Smooth muscle cell (in vitro differentiated cells): ENCODE measurements around the gene RHBG. TPM values are rescaled to one million over a fixed set of nuclear protein-coding genes. Genes with fewer than 3 reads are reported as not detected.

Source experiments
- DNase-seq: peaks from one replicate; lab custom pipeline; 2025; ENCODE audit not compliant: unreplicated experiment; lab: John Stamatoyannopoulos, UW
- H2AFZ ChIP-seq: fragments of 200-600 bp; sonication (generic); 2 replicates; pipeline ENCODE4 v1.6.0; 2016; ENCODE audit warnings: antibody characterized with exemption, low read depth, mild to moderate bottlenecking
- H3F3A ChIP-seq: fragments of 200-600 bp; sonication (generic); 2 replicates; pipeline ENCODE4 v1.6.0; 2017; ENCODE audit warnings: antibody characterized with exemption, low read depth
- H3K27ac ChIP-seq: fragments of 200-600 bp; sonication (generic); 2 replicates; pipeline ENCODE4 v1.5.1; 2016; ENCODE audit warnings: low read depth, mild to moderate bottlenecking
- H3K27me3 ChIP-seq: fragments of 200-600 bp; sonication (generic); 2 replicates; pipeline ENCODE4 v1.6.1; 2016; ENCODE audit warnings: low read depth, mild to moderate bottlenecking
- H3K36me3 ChIP-seq: fragments of 200-600 bp; sonication (generic); 2 replicates; pipeline ENCODE4 v1.5.1; 2016; ENCODE audit warnings: low read depth
- H3K4me1 ChIP-seq: fragments of 200-600 bp; sonication (generic); 2 replicates; pipeline ENCODE4 v1.5.1; 2016; ENCODE audit warnings: low read depth
- H3K4me2 ChIP-seq: fragments of 200-600 bp; sonication (generic); 2 replicates; pipeline ENCODE4 v1.6.0; 2016; ENCODE audit warnings: mild to moderate bottlenecking
- H3K4me3 ChIP-seq: fragments of 200-600 bp; sonication (generic); 2 replicates; pipeline ENCODE4 v1.5.1; 2016; ENCODE audit warnings: mild to moderate bottlenecking
- H3K79me2 ChIP-seq: fragments of 200-600 bp; sonication (generic); 2 replicates; pipeline ENCODE4 v1.6.0; 2016; ENCODE audit warnings: low read depth, mild to moderate bottlenecking
- H3K9ac ChIP-seq: fragments of 200-600 bp; sonication (generic); 2 replicates; pipeline ENCODE4 v1.6.0; 2016; ENCODE audit warnings: low read depth
- H3K9me3 ChIP-seq: fragments of 200-600 bp; sonication (generic); replicated peaks from 2 replicates; pipeline ENCODE4 v1.5.1; 2016; ENCODE audit warnings: low read depth
- H4K20me1 ChIP-seq: fragments of 200-600 bp; sonication (generic); 2 replicates; pipeline ENCODE4 v1.6.0; 2016; ENCODE audit warnings: low read depth
- WGBS: methylation state at CpG from one replicate; pipeline ENCODE4 v1.1.7; 2016; ENCODE audit warnings: low lambda C conversion rate; 5-methylcytosine and 5-hydroxymethylcytosine counted together
- polyA plus RNA-seq: library from polyadenylated mRNA; unstranded; fragments of >200 nt; fragmentation: Nextera tagmentation; extraction: Ambion mirVana; gene quantifications from 2 replicates; pipeline ENCODE4 v1.2.1, GENCODE V29; 2016
- total RNA-seq: library from RNA; depleted of rRNA; stranded (reverse); fragments of >200 nt; gene quantifications from 2 replicates; pipeline ENCODE4 v1.2.3, GENCODE V29; 2014
- TF ChIP-seq, protein P1 (sequence below): fragments of 200-600 bp; sonication (generic); IDR thresholded peaks from 2 replicates; pipeline ENCODE4 v1.5.1; 2017; ENCODE audit warnings: borderline replicate concordance, mild to moderate bottlenecking, antibody characterized with exemption; ENCODE audit not compliant: insufficient read depth, poor library complexity, severe bottlenecking

The RHBG gene
- total and polyA plus RNA-seq, 2 experiments from 2014 or later = not detected

DNA sequence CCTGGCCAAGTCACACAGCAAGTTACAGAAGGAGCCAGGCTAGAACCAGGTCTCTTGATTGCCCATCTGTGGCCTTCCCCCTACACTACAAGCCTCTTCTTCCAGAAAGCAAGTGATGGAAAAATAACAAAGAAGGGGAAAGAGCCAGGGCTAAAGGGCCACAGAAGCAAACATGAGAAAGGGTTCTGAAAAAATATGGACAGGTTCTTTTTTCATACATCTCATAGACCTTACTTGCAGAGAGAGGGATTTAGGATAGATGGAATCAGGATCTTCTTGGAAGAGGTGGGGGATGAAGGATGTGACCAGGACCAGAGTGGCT lies 3.2 kb downstream of the RHBG start:
- Histone ChIP-seq H3K9ac (no peak overlapping the region), H2AFZ (no peak overlapping the region), H3K79me2 (no peaks in the 10 kb centered on the region), H3F3A (no peaks in the 10 kb centered on the region), H3K4me2 (no peak overlapping the region), H3K27me3 (no peaks in the 10 kb centered on the region), H4K20me1 (no peaks in the 10 kb centered on the region), H3K36me3 (no peaks in the 10 kb centered on the region), H3K4me3 (no peak overlapping the region), H3K27ac (no peak overlapping the region), H3K9me3 (no peaks in the 10 kb centered on the region), H3K4me1 (no peaks in the 10 kb centered on the region)
- TF ChIP-seq, protein P1, sequence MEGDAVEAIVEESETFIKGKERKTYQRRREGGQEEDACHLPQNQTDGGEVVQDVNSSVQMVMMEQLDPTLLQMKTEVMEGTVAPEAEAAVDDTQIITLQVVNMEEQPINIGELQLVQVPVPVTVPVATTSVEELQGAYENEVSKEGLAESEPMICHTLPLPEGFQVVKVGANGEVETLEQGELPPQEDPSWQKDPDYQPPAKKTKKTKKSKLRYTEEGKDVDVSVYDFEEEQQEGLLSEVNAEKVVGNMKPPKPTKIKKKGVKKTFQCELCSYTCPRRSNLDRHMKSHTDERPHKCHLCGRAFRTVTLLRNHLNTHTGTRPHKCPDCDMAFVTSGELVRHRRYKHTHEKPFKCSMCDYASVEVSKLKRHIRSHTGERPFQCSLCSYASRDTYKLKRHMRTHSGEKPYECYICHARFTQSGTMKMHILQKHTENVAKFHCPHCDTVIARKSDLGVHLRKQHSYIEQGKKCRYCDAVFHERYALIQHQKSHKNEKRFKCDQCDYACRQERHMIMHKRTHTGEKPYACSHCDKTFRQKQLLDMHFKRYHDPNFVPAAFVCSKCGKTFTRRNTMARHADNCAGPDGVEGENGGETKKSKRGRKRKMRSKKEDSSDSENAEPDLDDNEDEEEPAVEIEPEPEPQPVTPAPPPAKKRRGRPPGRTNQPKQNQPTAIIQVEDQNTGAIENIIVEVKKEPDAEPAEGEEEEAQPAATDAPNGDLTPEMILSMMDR = no peak
- no peak for DNase-seq

GRCh38 chr1:156372876-156373275 lies 3.9 kb downstream of the RHBG start:
- no peaks in the 10 kb centered on the region for H3K36me3 ChIP-seq

GRCh38 chr1:156373546-156373945 lies 4.5 kb downstream of the RHBG start:
- Histone ChIP-seq H3K4me1 (no peaks in the 10 kb centered on the region), H3K36me3 (no peaks in the 10 kb centered on the region), H3K27me3 (no peaks in the 10 kb centered on the region), H3K79me2 (no peaks in the 10 kb centered on the region), H2AFZ (no peak overlapping the region), H4K20me1 (no peaks in the 10 kb centered on the region), H3K9me3 (no peaks in the 10 kb centered on the region), H3K9ac (no peak overlapping the region), H3K4me2 (no peak overlapping the region), H3K4me3 (no peak overlapping the region), H3F3A (no peaks in the 10 kb centered on the region), H3K27ac (no peak overlapping the region)
- TF ChIP-seq, protein P1 = no peak
- no peak for DNase-seq

More at GRCh38 chr1:156372876-156373275, 3.9 kb downstream of the RHBG start:
- Histone ChIP-seq H3K27ac (no peak overlapping the region), H3K9me3 (no peaks in the 10 kb centered on the region), H3K4me1 (no peaks in the 10 kb centered on the region), H3K79me2 (no peaks in the 10 kb centered on the region), H3K27me3 (no peaks in the 10 kb centered on the region), H3F3A (no peaks in the 10 kb centered on the region), H3K9ac (no peak overlapping the region), H3K4me2 (no peak overlapping the region), H3K4me3 (no peak overlapping the region), H4K20me1 (no peaks in the 10 kb centered on the region), H2AFZ (no peak overlapping the region)
- no peak for DNase-seq
- 85% methylated on average over 4 of the region's 4 CpGs for WGBS
- TF ChIP-seq, protein P1 = no peak

GRCh38 chr1:156376146-156376545 lies 7.1 kb downstream of the RHBG start:
- H3K27ac ChIP-seq = no peak overlapping the region
- H3K4me3 ChIP-seq = no peak overlapping the region
- H3K4me2 ChIP-seq = no peak overlapping the region
- no peak for DNase-seq
- no peaks in the 10 kb centered on the region for H4K20me1 ChIP-seq
- TF ChIP-seq, protein P1 = no peak
- H3K27me3 ChIP-seq = no peaks in the 10 kb centered on the region
- no peaks in the 10 kb centered on the region for H3K4me1 ChIP-seq
- H3K9ac ChIP-seq = no peak overlapping the region
- H3K9me3 ChIP-seq = no peaks in the 10 kb centered on the region
- WGBS = 96% methylated on average over 2 of the region's 2 CpGs
- no peaks in the 10 kb centered on the region for H3K36me3 ChIP-seq
- H2AFZ ChIP-seq = no peak overlapping the region
- no peaks in the 10 kb centered on the region for H3K79me2 ChIP-seq
- no peaks in the 10 kb centered on the region for H3F3A ChIP-seq
